Keratinocyte (primary cell): ENCODE measurements around the gene KIAA1143. TPM values are rescaled to one million over a fixed set of nuclear protein-coding genes. Genes with fewer than 3 reads are reported as not detected.

ENCODE experiments used
- DNase-seq: peaks from one replicate; pipeline ENCODE4 v3.0.0-alpha.2; 2011; ENCODE audit warnings: low read depth, missing footprints, low spot score
- FAIRE-seq: peaks from 2 replicates; lab custom pipeline; 2011; peaks lifted over from hg19 to GRCh38; lab: Jason Lieb, UNC
- H2AFZ ChIP-seq: 2 replicates; pipeline ENCODE4 v1.6.0; 2012; ENCODE audit warnings: low read length, control low read depth, inconsistent platforms; ENCODE audit not compliant: control insufficient read depth
- H3K27ac ChIP-seq: 2 replicates; pipeline ENCODE4 v1.5.1; 2011; ENCODE audit warnings: low read length; ENCODE audit not compliant: control insufficient read depth, insufficient read depth
- H3K27me3 ChIP-seq: 3 replicates; pipeline ENCODE4 v1.6.0; 2011; ENCODE audit warnings: low read length; ENCODE audit not compliant: control insufficient read depth, insufficient read depth; ENCODE audit errors: extremely low read depth
- H3K36me3 ChIP-seq, 2 experiments: 2 replicates in 1 of 2; 3 replicates in 1 of 2; pipeline ENCODE4 v1.5.1; 2011; ENCODE audit warnings: low read length in 2 of 2, mild to moderate bottlenecking in 1 of 2; ENCODE audit not compliant: control insufficient read depth in 2 of 2, insufficient read depth in 2 of 2; ENCODE audit errors: extremely low read depth in 1 of 2
- H3K4me1 ChIP-seq: 3 replicates; pipeline ENCODE4 v1.5.1; 2011; ENCODE audit warnings: low read length; ENCODE audit not compliant: control insufficient read depth, insufficient read depth; ENCODE audit errors: extremely low read depth
- H3K4me2 ChIP-seq: 3 replicates; pipeline ENCODE4 v1.6.0; 2011; ENCODE audit warnings: low read depth, low read length; ENCODE audit not compliant: control insufficient read depth, insufficient read depth; ENCODE audit errors: extremely low read depth
- H3K4me3 ChIP-seq, 3 experiments: fragments of 200-600 bp in 1 of 3; sonication (generic) in 1 of 3; 2 replicates in 2 of 3; 3 replicates in 1 of 3; pipeline ENCODE4 v1.5.1; 2011 to 2016; ENCODE audit warnings: low read length in 3 of 3, mild to moderate bottlenecking in 3 of 3, control low read depth in 2 of 3, inconsistent platforms in 1 of 3, low read depth in 1 of 3, mixed read lengths in 1 of 3, mixed run types in 1 of 3, moderate library complexity in 1 of 3; ENCODE audit not compliant: control insufficient read depth in 2 of 3, insufficient read depth in 2 of 3; ENCODE audit errors: extremely low read depth in 1 of 3
- H3K79me2 ChIP-seq: 2 replicates; pipeline ENCODE4 v1.6.0; 2012; ENCODE audit warnings: low read length; ENCODE audit not compliant: control insufficient read depth, insufficient read depth
- H3K9ac ChIP-seq: 3 replicates; pipeline ENCODE4 v1.6.0; 2011; ENCODE audit warnings: low read length; ENCODE audit not compliant: control insufficient read depth, insufficient read depth; ENCODE audit errors: extremely low read depth
- H3K9me1 ChIP-seq: 3 replicates; pipeline ENCODE4 v1.6.0; 2011; ENCODE audit warnings: low read length; ENCODE audit not compliant: control insufficient read depth, insufficient read depth; ENCODE audit errors: extremely low read depth
- H3K9me3 ChIP-seq: 2 replicates; pipeline ENCODE4 v1.5.1; 2012; ENCODE audit warnings: low read depth, low read length; ENCODE audit not compliant: control insufficient read depth
- H4K20me1 ChIP-seq: 3 replicates; pipeline ENCODE4 v1.6.0; 2011; ENCODE audit warnings: low read length; ENCODE audit not compliant: control insufficient read depth, insufficient read depth; ENCODE audit errors: extremely low read depth
- EZH2 ChIP-seq: IDR thresholded peaks from one replicate; pipeline ENCODE4 v1.6.1; 2012; ENCODE audit warnings: inconsistent platforms, mild to moderate bottlenecking, low read length, moderate library complexity
- dilution Hi-C: fragments of 300-500 bp; cut with MboI; formaldehyde crosslinking; loops from one replicate; pipeline ENCODE4 v1.7.0; 2020; ENCODE audit warnings: low sequenced_read_pairs; ENCODE audit not compliant: extremely low pct_ligation_motif_present
- polyA plus RNA-seq, 5 experiments: library from polyadenylated mRNA; depleted of rRNA in 3 of 5; stranded (reverse) in 3 of 5; stranded (forward) in 1 of 5; unstranded in 1 of 5; fragments of >200 nt; gene quantifications; 1 replicate in 1 of 5; 2 replicates in 3 of 5; 3 replicates in 1 of 5; pipeline versions ENCODE4 v1.2.1 to v1.2.3, GENCODE V29; 2011 to 2012; ENCODE audit warnings: missing spikeins in 2 of 5, low read depth in 1 of 5, low replicate concordance in 1 of 5
- TF ChIP-seq, protein P1 (sequence below), 3 experiments: IDR thresholded peaks in 1 of 3; conservative IDR thresholded peaks in 1 of 3; optimal IDR thresholded peaks in 1 of 3; 2 replicates in 2 of 3; 3 replicates in 1 of 3; pipeline versions ENCODE3 to v1.5.1; 2011; ENCODE audit warnings: low read length in 3 of 3, mild to moderate bottlenecking in 3 of 3, moderate library complexity in 2 of 3, control low read depth in 1 of 3, inconsistent platforms in 1 of 3; ENCODE audit not compliant: insufficient read depth in 2 of 3; ENCODE audit errors: extremely low read depth in 1 of 3

Gene KIAA1143
- polyA plus RNA-seq, 1 donor (not counting 4 experiments of a cell fraction or from before 2014, with no cell fraction given) = 12.7 TPM

- no peaks in the 10 kb centered on the region for H3K9me1 ChIP-seq
- no peak for DNase-seq
- peaks cover 9% of the 10 kb centered on the region for H3K4me1 ChIP-seq
- peaks cover 44% of the 10 kb centered on the region for H3K79me2 ChIP-seq
- H3K27ac ChIP-seq = no peak overlapping the region
- H3K4me3 ChIP-seq = no peak overlapping the region
- TF ChIP-seq EZH2 = no peak
- TF ChIP-seq, protein P1, sequence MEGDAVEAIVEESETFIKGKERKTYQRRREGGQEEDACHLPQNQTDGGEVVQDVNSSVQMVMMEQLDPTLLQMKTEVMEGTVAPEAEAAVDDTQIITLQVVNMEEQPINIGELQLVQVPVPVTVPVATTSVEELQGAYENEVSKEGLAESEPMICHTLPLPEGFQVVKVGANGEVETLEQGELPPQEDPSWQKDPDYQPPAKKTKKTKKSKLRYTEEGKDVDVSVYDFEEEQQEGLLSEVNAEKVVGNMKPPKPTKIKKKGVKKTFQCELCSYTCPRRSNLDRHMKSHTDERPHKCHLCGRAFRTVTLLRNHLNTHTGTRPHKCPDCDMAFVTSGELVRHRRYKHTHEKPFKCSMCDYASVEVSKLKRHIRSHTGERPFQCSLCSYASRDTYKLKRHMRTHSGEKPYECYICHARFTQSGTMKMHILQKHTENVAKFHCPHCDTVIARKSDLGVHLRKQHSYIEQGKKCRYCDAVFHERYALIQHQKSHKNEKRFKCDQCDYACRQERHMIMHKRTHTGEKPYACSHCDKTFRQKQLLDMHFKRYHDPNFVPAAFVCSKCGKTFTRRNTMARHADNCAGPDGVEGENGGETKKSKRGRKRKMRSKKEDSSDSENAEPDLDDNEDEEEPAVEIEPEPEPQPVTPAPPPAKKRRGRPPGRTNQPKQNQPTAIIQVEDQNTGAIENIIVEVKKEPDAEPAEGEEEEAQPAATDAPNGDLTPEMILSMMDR (optimal IDR thresholded peaks at IDR 0.05 in 1 of 3, IDR thresholded peaks at IDR 0.05 in 1 of 3, conservative IDR thresholded peaks at IDR 0.05 in 1 of 3; ENCODE audit: extremely low read depth in 1 of 3, insufficient read depth in 2 of 3, low read length in 3 of 3) = no peak
- no peak overlapping the region for H2AFZ ChIP-seq
- H3K4me2 ChIP-seq = no peak overlapping the region
- dilution Hi-C loops = no loop called here
- H3K9me3 ChIP-seq = no peaks in the 10 kb centered on the region
- H3K36me3 ChIP-seq = peaks cover 0 to 7% of the 10 kb centered on the region in 2 experiments
- no peak for FAIRE-seq
- H4K20me1 ChIP-seq = no peaks in the 10 kb centered on the region
- no peak overlapping the region for H3K9ac ChIP-seq
- no peaks in the 10 kb centered on the region for H3K27me3 ChIP-seq
Observed at GRCh38 chr3:44764248-44764647, 2.8 kb upstream of the KIAA1143 start.

GRCh38 chr3:44762690-44763089 is 1.3 kb upstream of the KIAA1143 start:
- dilution Hi-C loops = no loop called here
- H3K79me2 ChIP-seq = peaks cover 49% of the 10 kb centered on the region

More at GRCh38 chr3:44762690-44763089, 1.3 kb upstream of the KIAA1143 start:
- Histone ChIP-seq H2AFZ (peak overlapping the region; percentile 100), H4K20me1 (no peaks in the 10 kb centered on the region), H3K36me3 (peaks cover 0 to 3% of the 10 kb centered on the region in 2 experiments), H3K27ac (peak overlapping the region; percentile 79), H3K27me3 (no peaks in the 10 kb centered on the region), H3K4me1 (peaks cover 9% of the 10 kb centered on the region), H3K9ac (peak overlapping the region; percentile 85), H3K9me1 (no peaks in the 10 kb centered on the region), H3K4me2 (peak overlapping the region; percentile 99), H3K9me3 (no peaks in the 10 kb centered on the region), H3K4me3 (peak overlapping the region in 2 of 3 experiments; percentile 63 to 98)
- DNase-seq (no peak), FAIRE-seq (no peak)
- TF ChIP-seq, protein P1 (optimal IDR thresholded peaks at IDR 0.05 in 1 of 3, IDR thresholded peaks at IDR 0.05 in 1 of 3, conservative IDR thresholded peaks at IDR 0.05 in 1 of 3; ENCODE audit: extremely low read depth in 1 of 3, insufficient read depth in 2 of 3, low read length in 3 of 3) = no peak
- TF ChIP-seq EZH2 = no peak
